ENCODE results near the gene EBLN2. TPM values are rescaled to one million over a fixed set of nuclear protein-coding genes. Genes with fewer than 3 reads are reported as not detected.
A peak's percentile ranks its signal among the peaks of the same experiment; 100 is the strongest.

The EBLN2 gene
- total RNA-seq, 4 donors from 2014 or later = 6.3 to 11.2 (median 8.2) TPM

GRCh38 chr3:73028803-73029202, 32.7 kb upstream of the EBLN2 start:
- TF ChIP-seq CTCF (IDR thresholded peaks at IDR 0.05) = no peak
- DNase-seq (ENCODE audit: low spot score) (no peak), ATAC-seq (ENCODE audit: low FRiP score) (no peak)

- DNase-seq (ENCODE audit: low spot score) = no peak
- peak; percentile 89 for ATAC-seq (ENCODE audit: low FRiP score)
- no peak for TF ChIP-seq CTCF (IDR thresholded peaks at IDR 0.05)
Observed at GRCh38 chr3:73029321-73029796, 32.1 kb upstream of the EBLN2 start.

- no peak for ATAC-seq (ENCODE audit: low FRiP score)
- DNase-seq (ENCODE audit: low spot score) = no peak
- TF ChIP-seq CTCF (IDR thresholded peaks at IDR 0.05) = no peak
Observed at GRCh38 chr3:73030073-73030597, 31.3 kb upstream of the EBLN2 start.

GRCh38 chr3:73031573-73032103, 29.8 kb upstream of the EBLN2 start:
- TF ChIP-seq CTCF (IDR thresholded peaks at IDR 0.05) = no peak
- no peak for ATAC-seq (ENCODE audit: low FRiP score)

GRCh38 chr3:73036694-73037591, 24.5 kb upstream of the EBLN2 start:
- no peak for ATAC-seq (ENCODE audit: low FRiP score)
- no peak for TF ChIP-seq CTCF (IDR thresholded peaks at IDR 0.05)
- DNase-seq (ENCODE audit: low spot score) = no peak

More at GRCh38 chr3:73031573-73032103, 29.8 kb upstream of the EBLN2 start:
- no peak for DNase-seq (ENCODE audit: low spot score)

GRCh38 chr3:73041537-73041936, 19.9 kb upstream of the EBLN2 start:
- DNase-seq (ENCODE audit: low spot score) = no peak
- ATAC-seq (ENCODE audit: low FRiP score) = no peak
- TF ChIP-seq CTCF (IDR thresholded peaks at IDR 0.05) = no peak

All from omental fat pad (tissue), 4 donors.